ENCODE results near the gene TMBIM1.

GRCh38 chr2:218278531-218279360 is 13.6 kb downstream of the TMBIM1 start:
- TF ChIP-seq CTCF (IDR thresholded peaks at IDR 0.05; ENCODE audit: low read length) (no peak), EZH2 (optimal IDR thresholded peaks at IDR 0.05; ENCODE audit: low read depth, low read length) (no peak)

All from MM.1S (cell line).